BE2C (cell line): ENCODE data around the gene FOXK2.

Experiments
- DNase-seq: peaks from one replicate; pipeline ENCODE4 v3.0.0-alpha.2; 2020
- H3K27me3 ChIP-seq: fragments of 250-450 bp; sonication (Bioruptor Pico); 2 replicates; pipeline ENCODE4 v1.5.1; 2020; ENCODE audit warnings: mild to moderate bottlenecking
- H3K36me3 ChIP-seq: fragments of 250-450 bp; sonication (Bioruptor Pico); 2 replicates; pipeline ENCODE4 v1.5.1; 2020; ENCODE audit warnings: mild to moderate bottlenecking
- H3K4me1 ChIP-seq: fragments of 250-450 bp; sonication (Bioruptor Pico); 2 replicates; pipeline ENCODE4 v1.5.1; 2020
- H3K4me3 ChIP-seq: 2 replicates; pipeline ENCODE4 v1.5.1; 2011; ENCODE audit warnings: low read depth, low read length
- H3K9me3 ChIP-seq: fragments of 250-450 bp; sonication (Bioruptor Pico); 2 replicates; pipeline ENCODE4 v1.5.1; 2020
- TF ChIP-seq, protein P1 (sequence below): IDR thresholded peaks from 2 replicates; pipeline ENCODE4 v1.5.1; 2012; ENCODE audit warnings: mild to moderate bottlenecking, low read depth, low read length

Gene FOXK2

DNA sequence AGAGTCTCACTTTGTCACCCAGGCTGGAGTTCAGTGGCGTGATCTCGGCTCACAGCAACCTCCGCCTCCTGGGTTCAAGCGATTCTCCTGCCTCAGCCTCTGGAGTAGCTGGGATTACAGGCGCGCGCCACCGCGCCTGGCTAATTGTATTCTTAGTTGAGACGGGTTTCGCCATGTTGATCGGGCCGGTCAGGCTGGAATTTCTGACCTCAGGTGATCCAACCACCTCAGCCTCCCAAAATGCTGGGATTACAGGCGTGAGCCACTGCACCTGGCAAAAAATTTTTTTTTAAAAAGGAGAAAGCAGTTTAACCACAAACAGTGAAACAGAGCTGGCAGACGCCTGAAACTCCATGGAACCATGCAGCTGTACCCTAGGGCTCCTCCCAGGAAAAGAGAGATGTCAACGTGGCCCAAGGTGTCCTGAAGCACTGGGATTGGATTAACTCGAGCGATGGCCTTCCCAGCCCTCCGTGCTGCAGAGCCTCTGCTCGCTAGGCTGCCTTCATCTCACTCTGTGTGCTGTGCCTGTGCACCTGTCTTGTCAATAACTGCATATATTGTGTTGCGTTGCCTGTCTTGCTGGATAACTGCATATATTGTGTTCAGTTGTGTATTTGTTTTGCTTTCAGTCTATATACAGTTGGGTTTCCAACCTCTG, 29.6 kb upstream of the FOXK2 start:
- Histone ChIP-seq H3K36me3 (peaks cover 14% of the 10 kb centered on the region), H3K9me3 (no peaks in the 10 kb centered on the region), H3K4me3 (no peak overlapping the region), H3K27me3 (no peaks in the 10 kb centered on the region), H3K4me1 (peaks cover 4% of the 10 kb centered on the region)
- no peak for DNase-seq
- TF ChIP-seq, protein P1, sequence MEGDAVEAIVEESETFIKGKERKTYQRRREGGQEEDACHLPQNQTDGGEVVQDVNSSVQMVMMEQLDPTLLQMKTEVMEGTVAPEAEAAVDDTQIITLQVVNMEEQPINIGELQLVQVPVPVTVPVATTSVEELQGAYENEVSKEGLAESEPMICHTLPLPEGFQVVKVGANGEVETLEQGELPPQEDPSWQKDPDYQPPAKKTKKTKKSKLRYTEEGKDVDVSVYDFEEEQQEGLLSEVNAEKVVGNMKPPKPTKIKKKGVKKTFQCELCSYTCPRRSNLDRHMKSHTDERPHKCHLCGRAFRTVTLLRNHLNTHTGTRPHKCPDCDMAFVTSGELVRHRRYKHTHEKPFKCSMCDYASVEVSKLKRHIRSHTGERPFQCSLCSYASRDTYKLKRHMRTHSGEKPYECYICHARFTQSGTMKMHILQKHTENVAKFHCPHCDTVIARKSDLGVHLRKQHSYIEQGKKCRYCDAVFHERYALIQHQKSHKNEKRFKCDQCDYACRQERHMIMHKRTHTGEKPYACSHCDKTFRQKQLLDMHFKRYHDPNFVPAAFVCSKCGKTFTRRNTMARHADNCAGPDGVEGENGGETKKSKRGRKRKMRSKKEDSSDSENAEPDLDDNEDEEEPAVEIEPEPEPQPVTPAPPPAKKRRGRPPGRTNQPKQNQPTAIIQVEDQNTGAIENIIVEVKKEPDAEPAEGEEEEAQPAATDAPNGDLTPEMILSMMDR, result no peak

DNA sequence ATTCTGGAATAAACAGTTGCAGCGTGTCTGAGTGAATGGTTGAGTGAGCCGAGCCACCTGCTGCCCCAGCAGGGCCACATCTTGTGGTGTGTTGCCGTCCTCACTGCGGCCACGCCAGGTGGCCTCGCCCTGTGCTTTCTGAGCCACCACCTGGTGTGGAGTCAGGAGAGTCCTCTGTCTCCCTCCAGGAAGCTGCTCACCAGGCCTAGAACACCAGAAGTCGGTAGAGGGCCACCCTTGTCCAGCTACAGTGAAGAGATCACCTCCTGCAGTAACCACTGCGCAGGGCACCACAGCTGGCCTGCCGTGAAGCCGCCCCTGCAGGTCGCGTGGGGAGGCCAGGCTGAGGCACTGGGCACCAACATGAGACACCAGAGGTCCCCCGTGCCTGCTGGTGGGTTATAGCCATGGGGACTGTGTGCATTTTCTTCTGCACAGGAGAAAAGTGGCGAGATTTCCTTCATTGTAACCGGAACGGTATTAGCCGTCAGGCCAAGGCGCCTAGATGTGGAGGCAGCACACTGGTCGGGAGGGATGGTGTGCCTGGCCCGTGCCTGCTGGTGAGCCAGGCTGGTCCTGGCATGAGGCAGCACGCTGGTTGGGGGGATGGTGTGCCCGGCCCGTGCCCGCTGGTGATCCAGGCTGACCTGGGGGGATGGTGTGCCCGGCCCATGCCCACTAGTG, 28.9 kb upstream of the FOXK2 start:
- Histone ChIP-seq H3K36me3 (peaks cover 8% of the 10 kb centered on the region), H3K9me3 (no peaks in the 10 kb centered on the region), H3K4me3 (no peak overlapping the region), H3K27me3 (no peaks in the 10 kb centered on the region), H3K4me1 (peaks cover 4% of the 10 kb centered on the region)
- no peak for DNase-seq
- TF ChIP-seq, protein P1, result no peak

DNA sequence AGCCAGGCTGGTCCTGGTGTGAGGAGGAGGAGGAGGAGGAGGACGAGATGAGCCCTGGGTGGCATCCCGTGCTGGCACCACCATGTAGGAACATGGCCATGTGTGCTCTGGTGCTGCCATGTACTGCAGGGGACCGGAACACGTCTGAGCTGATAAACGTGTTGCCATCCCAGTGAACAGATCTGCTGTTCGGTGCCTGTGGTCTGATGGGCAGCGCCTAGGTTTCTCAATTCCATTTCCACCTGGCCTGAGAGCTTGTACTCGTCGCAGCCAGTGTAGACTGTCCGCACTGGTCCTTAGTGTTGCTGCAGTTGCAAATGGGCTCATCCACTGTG, 28.4 kb upstream of the FOXK2 start:
- Histone ChIP-seq H3K4me3 (no peak overlapping the region), H3K27me3 (no peaks in the 10 kb centered on the region), H3K9me3 (no peaks in the 10 kb centered on the region), H3K4me1 (peaks cover 4% of the 10 kb centered on the region), H3K36me3 (peaks cover 2% of the 10 kb centered on the region)
- DNase-seq, result no peak
- TF ChIP-seq, protein P1, result no peak

DNA sequence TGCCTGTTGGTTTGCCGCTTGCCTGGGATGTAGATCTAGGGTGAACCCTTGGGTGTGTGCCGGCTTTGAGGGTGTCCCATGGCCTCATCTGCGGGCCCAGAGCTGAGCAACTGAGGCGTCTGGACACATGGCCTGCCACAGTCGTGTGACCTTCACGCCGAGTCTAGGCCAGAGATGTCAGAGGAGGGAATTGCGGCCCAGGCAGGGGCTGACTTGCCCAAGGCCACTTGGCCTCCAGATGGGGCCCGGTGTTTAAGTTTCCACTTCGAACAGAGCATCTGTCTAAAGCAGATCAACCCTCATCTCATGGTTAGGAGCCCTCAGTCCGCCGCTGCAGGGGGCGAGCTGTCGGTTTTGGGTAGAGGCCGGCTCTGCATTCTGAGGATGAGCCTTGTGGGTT, 28.0 kb upstream of the FOXK2 start:
- peaks cover 4% of the 10 kb centered on the region for H3K4me1 ChIP-seq
- H3K27me3 ChIP-seq, result no peaks in the 10 kb centered on the region
- no peak overlapping the region for H3K4me3 ChIP-seq
- no peaks in the 10 kb centered on the region for H3K36me3 ChIP-seq
- DNase-seq, result no peak
- TF ChIP-seq, protein P1, result no peak
- H3K9me3 ChIP-seq, result no peaks in the 10 kb centered on the region

DNA sequence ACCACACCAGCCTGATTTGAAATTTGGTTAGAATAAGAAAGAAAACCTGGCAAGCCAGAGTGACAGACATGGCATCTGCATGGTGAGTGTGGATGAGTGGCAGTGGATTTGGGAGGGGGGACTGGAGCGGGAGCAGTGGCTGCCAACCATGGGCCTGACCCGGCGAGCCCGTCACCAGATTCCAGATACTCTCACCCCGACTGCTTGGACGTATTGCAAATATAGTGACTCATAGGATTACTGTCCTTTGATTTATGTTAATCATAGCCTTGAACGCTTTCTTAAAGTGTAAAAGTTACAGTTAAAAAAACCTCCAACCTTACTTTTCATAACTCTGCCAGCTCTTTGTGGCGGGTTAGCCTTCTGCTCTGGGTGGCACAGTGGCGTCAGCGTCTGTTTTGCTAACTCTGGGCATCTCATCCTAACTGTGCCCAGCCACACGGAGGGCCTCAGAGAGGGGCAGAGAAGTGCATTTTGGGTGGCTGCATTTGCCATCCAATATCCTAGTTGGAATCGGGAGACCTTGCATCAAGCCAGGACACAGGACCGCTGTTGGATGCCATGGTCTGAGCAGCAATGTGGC, 26.8 kb upstream of the FOXK2 start:
- DNase-seq, result no peak
- H3K27me3 ChIP-seq, result no peaks in the 10 kb centered on the region
- no peak overlapping the region for H3K4me3 ChIP-seq
- no peaks in the 10 kb centered on the region for H3K36me3 ChIP-seq
- peaks cover 7% of the 10 kb centered on the region for H3K4me1 ChIP-seq
- TF ChIP-seq, protein P1, result no peak
- H3K9me3 ChIP-seq, result no peaks in the 10 kb centered on the region

DNA sequence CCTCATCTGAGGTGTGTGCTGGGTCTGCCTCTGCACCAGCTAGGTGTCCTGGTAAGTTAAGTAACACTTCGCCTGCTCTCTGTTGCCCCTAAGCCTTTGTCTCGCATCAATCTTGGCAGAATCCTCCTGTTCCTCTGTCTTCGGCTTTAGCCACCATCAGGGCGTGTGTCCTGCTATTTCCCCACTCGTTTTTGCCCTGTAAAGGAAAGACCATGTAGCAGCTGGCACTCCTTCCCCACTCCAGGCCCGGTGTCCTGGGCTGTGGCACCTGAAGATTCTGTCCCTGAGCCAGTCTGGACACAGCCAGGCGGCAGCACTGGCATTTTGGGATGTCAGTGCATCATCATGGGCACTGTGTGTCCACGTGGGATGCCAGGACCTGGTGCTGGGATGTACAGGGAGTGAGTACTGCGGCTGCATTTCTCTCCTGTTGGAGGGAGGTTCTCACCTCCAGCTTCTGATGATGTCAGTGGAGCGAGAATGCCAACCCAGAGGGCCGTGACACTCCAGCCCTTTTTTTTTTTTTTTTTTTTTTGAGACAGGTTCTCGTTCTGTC, 26.2 kb upstream of the FOXK2 start:
- Histone ChIP-seq H3K36me3 (no peaks in the 10 kb centered on the region), H3K4me1 (peaks cover 7% of the 10 kb centered on the region), H3K27me3 (no peaks in the 10 kb centered on the region), H3K4me3 (no peak overlapping the region), H3K9me3 (no peaks in the 10 kb centered on the region)
- TF ChIP-seq, protein P1, result no peak
- no peak for DNase-seq
